Naive thymus-derived CD8-positive, alpha-beta T cell (primary cell): ENCODE data around the gene DCAF6. TPM values are rescaled to one million over a fixed set of nuclear protein-coding genes. Genes with fewer than 3 reads are reported as not detected.

Experiments used
- ATAC-seq, 2 donors: fragments of 150-1000 bp; cut with Tn5 transposase in 1 of 2; sonication (Bioruptor Pico), chemical (Tn5 transposase) in 1 of 2; 1 replicate in 1 of 2; 2 replicates in 1 of 2; pipeline ENCODE4 v1.10.0; 2021; ENCODE audit warnings: mild to moderate bottlenecking in 2 of 2, moderate library complexity in 2 of 2
- POLR2A ChIA-PET: fragments of 350-600 bp; sonication (Branson Sonifier 250); formaldehyde crosslinking; loops from one replicate; lab custom pipeline; 2021; ENCODE audit warnings: antibody characterized with exemption; lab: Charles Lee
- DNase-seq, 10 donors: peaks; one replicate each; pipeline versions ENCODE4 v3.0.0 to v3.0.0-alpha.2; 2020 to 2022
- H3K27ac Mint-ChIP-seq, 10 donors: one replicate each; pipeline ENCODE4 v1.8.0; 2020 to 2022; ENCODE audit warnings: mild to moderate bottlenecking in 10 of 10, mixed read lengths in 10 of 10, moderate library complexity in 4 of 10, inconsistent platforms in 1 of 10
- H3K27me3 Mint-ChIP-seq, 5 donors: one replicate each; pipeline ENCODE4 v1.8.0; 2021 to 2022; ENCODE audit warnings: mixed read lengths in 5 of 5
- H3K36me3 Mint-ChIP-seq, 3 donors: one replicate each; pipeline ENCODE4 v1.8.0; 2020 to 2022; ENCODE audit warnings: mixed read lengths in 3 of 3, mild to moderate bottlenecking in 2 of 3, inconsistent platforms in 1 of 3
- H3K4me1 Mint-ChIP-seq, 4 donors: one replicate each; pipeline ENCODE4 v1.8.0; 2021 to 2022; ENCODE audit warnings: mixed read lengths in 4 of 4
- H3K4me3 Mint-ChIP-seq, 10 donors: one replicate each; pipeline ENCODE4 v1.8.0; 2020 to 2022; ENCODE audit warnings: mild to moderate bottlenecking in 10 of 10, mixed read lengths in 10 of 10, moderate library complexity in 6 of 10, inconsistent platforms in 1 of 10
- H3K9me3 Mint-ChIP-seq, 9 donors: one replicate each; pipeline ENCODE4 v1.8.0; 2020 to 2022; ENCODE audit warnings: mixed read lengths in 9 of 9, mild to moderate bottlenecking in 3 of 9, inconsistent platforms in 1 of 9, moderate library complexity in 1 of 9
- polyA plus RNA-seq, 3 donors: library from polyadenylated mRNA; unstranded; fragments of 300-500 nt; fragmentation: Illumina TruSeq; gene quantifications; one replicate each; pipeline ENCODE4 v1.2.3, GENCODE V29; 2021
- total RNA-seq, 8 experiments: library from RNA in 2 of 8; stranded (reverse) in 2 of 8; gene quantifications; one replicate each; pipeline ENCODE4 v1.2.3 and lab custom pipeline; 2021 to 2026

Gene DCAF6
- total and polyA plus RNA-seq, 5 experiments from 2014 or later = 5.7 to 30.1 (median 10.0) TPM

GRCh38 chr1:168104535-168104934 lies 168.1 kb downstream of the DCAF6 start:
- DNase-seq = no peak
- Mint-ChIP-seq H3K4me1 (peaks cover 0 to 1% (median 0%) of the 10 kb centered on the region in 4 donors), H3K27ac (no peak overlapping the region), H3K27me3 (peaks cover 0 to 14% (median 5%) of the 10 kb centered on the region in 5 donors), H3K36me3 (no peaks in the 10 kb centered on the region), H3K4me3 (no peak overlapping the region), H3K9me3 (no peaks in the 10 kb centered on the region)
- no peak for ATAC-seq
- POLR2A ChIA-PET = no interaction called here

GRCh38 chr1:168105846-168106245 lies 169.4 kb downstream of the DCAF6 start:
- ATAC-seq (no peak), DNase-seq (no peak)
- Mint-ChIP-seq H3K36me3 (no peaks in the 10 kb centered on the region), H3K4me1 (peaks cover 0 to 1% (median 0%) of the 10 kb centered on the region in 4 donors), H3K9me3 (no peaks in the 10 kb centered on the region), H3K4me3 (no peak overlapping the region), H3K27ac (no peak overlapping the region), H3K27me3 (peaks cover 0 to 14% (median 5%) of the 10 kb centered on the region in 5 donors)
- POLR2A ChIA-PET = no interaction called here

GRCh38 chr1:168106274-168106673 lies 169.8 kb downstream of the DCAF6 start:
- H3K4me3 Mint-ChIP-seq = no peak overlapping the region
- no peak for DNase-seq
- H3K27ac Mint-ChIP-seq = no peak overlapping the region
- no peaks in the 10 kb centered on the region for H3K9me3 Mint-ChIP-seq
- H3K4me1 Mint-ChIP-seq = peaks cover 0 to 1% (median 0%) of the 10 kb centered on the region in 4 donors
- no peak for ATAC-seq
- H3K36me3 Mint-ChIP-seq = no peaks in the 10 kb centered on the region
- POLR2A ChIA-PET = no interaction called here
- H3K27me3 Mint-ChIP-seq = peaks cover 0 to 14% (median 5%) of the 10 kb centered on the region in 5 donors

- H3K9me3 Mint-ChIP-seq = no peaks in the 10 kb centered on the region
- H3K4me1 Mint-ChIP-seq = peaks cover 0 to 1% (median 0%) of the 10 kb centered on the region in 4 donors
- H3K4me3 Mint-ChIP-seq = no peak overlapping the region
- POLR2A ChIA-PET = no interaction called here
- H3K27ac Mint-ChIP-seq = no peak overlapping the region
- H3K36me3 Mint-ChIP-seq = no peaks in the 10 kb centered on the region
- ATAC-seq = no peak
- no peak for DNase-seq
- peaks cover 0 to 1% (median 0%) of the 10 kb centered on the region in 5 donors for H3K27me3 Mint-ChIP-seq
These were observed 174.5 kb downstream of the DCAF6 start for GRCh38 chr1:168110896-168111545.

- no peak for ATAC-seq
- no peak for DNase-seq
- no peaks in the 10 kb centered on the region for H3K9me3 Mint-ChIP-seq
- POLR2A ChIA-PET = no interaction called here
- H3K27me3 Mint-ChIP-seq = peaks cover 1 to 12% (median 4%) of the 10 kb centered on the region in 5 donors
- H3K4me3 Mint-ChIP-seq = no peak overlapping the region
- H3K36me3 Mint-ChIP-seq = no peaks in the 10 kb centered on the region
- no peaks in the 10 kb centered on the region for H3K4me1 Mint-ChIP-seq
- peak overlapping the region in 1 of 10 donors; percentile 34 for H3K27ac Mint-ChIP-seq
These were observed 176.3 kb downstream of the DCAF6 start for GRCh38 chr1:168112673-168113305.

GRCh38 chr1:168114845-168115244 lies 178.4 kb downstream of the DCAF6 start:
- Mint-ChIP-seq H3K9me3 (peaks cover 0 to 7% (median 0%) of the 10 kb centered on the region in 9 donors), H3K4me3 (no peak overlapping the region), H3K36me3 (no peaks in the 10 kb centered on the region), H3K4me1 (no peaks in the 10 kb centered on the region), H3K27me3 (peaks cover 4 to 21% (median 10%) of the 10 kb centered on the region in 5 donors), H3K27ac (no peak overlapping the region)
- ATAC-seq = no peak
- no peak for DNase-seq
- POLR2A ChIA-PET = no interaction called here

- Mint-ChIP-seq H3K4me1 (no peaks in the 10 kb centered on the region), H3K36me3 (no peaks in the 10 kb centered on the region), H3K27me3 (peaks cover 4 to 21% (median 12%) of the 10 kb centered on the region in 5 donors), H3K27ac (no peak overlapping the region), H3K4me3 (no peak overlapping the region), H3K9me3 (peaks cover 0 to 12% (median 0%) of the 10 kb centered on the region in 9 donors)
- DNase-seq = no peak
- no peak for ATAC-seq
- POLR2A ChIA-PET = no interaction called here
These were observed 179.9 kb downstream of the DCAF6 start for GRCh38 chr1:168116327-168116799.

- POLR2A ChIA-PET = interaction anchor here (1.2 kb wide), 1 partner anchor 10 kb away, joined by 4 read pairs; no protein-coding TSS in a partner anchor
- Mint-ChIP-seq H3K4me3 (no peak overlapping the region), H3K4me1 (no peaks in the 10 kb centered on the region), H3K27ac (no peak overlapping the region), H3K36me3 (no peaks in the 10 kb centered on the region), H3K27me3 (peaks cover 14 to 38% (median 29%) of the 10 kb centered on the region in 5 donors), H3K9me3 (peaks cover 0 to 12% (median 0%) of the 10 kb centered on the region in 9 donors)
- ATAC-seq (no peak), DNase-seq (no peak)
These were observed 183.3 kb downstream of the DCAF6 start for GRCh38 chr1:168119750-168120149.

- Mint-ChIP-seq H3K27ac (no peak overlapping the region), H3K36me3 (no peaks in the 10 kb centered on the region), H3K4me1 (no peaks in the 10 kb centered on the region), H3K9me3 (peaks cover 0 to 12% (median 0%) of the 10 kb centered on the region in 9 donors), H3K4me3 (no peak overlapping the region), H3K27me3 (peaks cover 14 to 38% (median 31%) of the 10 kb centered on the region in 5 donors)
- ATAC-seq = no peak
- DNase-seq = no peak
- POLR2A ChIA-PET = no interaction called here
These were observed 185.0 kb downstream of the DCAF6 start for GRCh38 chr1:168121401-168122011.

- POLR2A ChIA-PET = no interaction called here
- peaks cover 0 to 8% (median 2%) of the 10 kb centered on the region in 9 donors for H3K9me3 Mint-ChIP-seq
- H3K4me1 Mint-ChIP-seq = peaks cover 0 to 1% (median 0%) of the 10 kb centered on the region in 4 donors
- peaks cover 0 to 6% (median 0%) of the 10 kb centered on the region in 3 donors for H3K36me3 Mint-ChIP-seq
- no peak overlapping the region for H3K4me3 Mint-ChIP-seq
- DNase-seq = no peak
- no peak overlapping the region for H3K27ac Mint-ChIP-seq
- H3K27me3 Mint-ChIP-seq = peaks cover 18 to 41% (median 32%) of the 10 kb centered on the region in 5 donors
- ATAC-seq = no peak
These were observed 188.6 kb downstream of the DCAF6 start for GRCh38 chr1:168125051-168125450.
